GM21786 (cell line): ENCODE measurements around the gene CFAP46.

ENCODE experiments used
- ATAC-seq: cut with Tn5 transposase; IDR thresholded peaks from one replicate; pipeline ENCODE4 v1.9.1; 2021; ENCODE audit not compliant: unreplicated experiment

CFAP46 gene

DNA sequence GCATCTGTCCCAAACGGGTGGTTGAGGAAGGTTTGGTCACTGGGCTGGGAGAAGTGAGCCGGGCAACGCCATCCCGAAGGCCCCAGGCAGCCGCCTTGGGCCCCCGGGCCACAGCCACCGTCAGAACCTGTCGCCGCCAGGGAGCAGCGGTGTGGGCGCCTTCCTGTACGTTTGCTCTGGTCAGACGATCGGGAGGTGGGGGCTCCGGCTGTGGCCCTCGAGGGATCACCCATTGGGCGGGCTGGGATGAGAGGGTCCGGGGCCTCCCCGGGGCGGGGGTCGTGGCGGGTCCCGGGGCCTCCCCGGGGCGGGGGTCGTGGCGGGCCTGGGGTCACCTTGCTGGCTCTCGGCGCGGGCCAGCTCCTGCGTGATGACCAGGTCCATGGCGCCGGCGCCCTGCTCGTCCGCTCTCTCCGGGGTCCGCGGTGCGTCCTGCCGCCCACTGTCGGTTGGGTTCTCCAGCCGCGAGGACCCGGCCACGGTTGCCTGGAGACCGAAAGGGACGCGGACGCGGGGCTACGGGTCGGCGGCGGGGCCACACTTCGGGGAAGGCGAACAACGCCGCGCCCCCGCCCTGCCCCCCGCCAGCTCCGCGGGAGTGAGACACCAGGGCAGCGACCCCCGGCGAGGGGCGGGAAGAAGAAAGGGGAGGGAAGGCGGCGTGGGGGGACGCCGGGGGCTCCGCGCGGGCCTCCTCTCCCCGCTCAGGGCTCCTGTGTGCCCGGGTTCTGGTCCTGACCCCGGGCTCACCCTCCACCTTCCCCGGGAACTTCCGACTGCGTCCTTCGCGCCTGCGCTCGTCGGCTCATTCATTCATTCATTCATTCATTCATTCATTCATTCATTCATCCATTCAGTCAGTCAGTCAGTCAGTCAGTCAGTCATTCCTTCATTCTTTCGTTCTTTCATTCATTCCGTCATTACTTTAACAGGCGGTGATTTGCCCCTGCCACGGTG, at the start of gene CFAP46:
CFAP46 (minus strand) TSS at position 470 of the 957 bp plus-strand sequence; CDS start at position 384, 86 bp downstream.
- no peak for ATAC-seq

DNA sequence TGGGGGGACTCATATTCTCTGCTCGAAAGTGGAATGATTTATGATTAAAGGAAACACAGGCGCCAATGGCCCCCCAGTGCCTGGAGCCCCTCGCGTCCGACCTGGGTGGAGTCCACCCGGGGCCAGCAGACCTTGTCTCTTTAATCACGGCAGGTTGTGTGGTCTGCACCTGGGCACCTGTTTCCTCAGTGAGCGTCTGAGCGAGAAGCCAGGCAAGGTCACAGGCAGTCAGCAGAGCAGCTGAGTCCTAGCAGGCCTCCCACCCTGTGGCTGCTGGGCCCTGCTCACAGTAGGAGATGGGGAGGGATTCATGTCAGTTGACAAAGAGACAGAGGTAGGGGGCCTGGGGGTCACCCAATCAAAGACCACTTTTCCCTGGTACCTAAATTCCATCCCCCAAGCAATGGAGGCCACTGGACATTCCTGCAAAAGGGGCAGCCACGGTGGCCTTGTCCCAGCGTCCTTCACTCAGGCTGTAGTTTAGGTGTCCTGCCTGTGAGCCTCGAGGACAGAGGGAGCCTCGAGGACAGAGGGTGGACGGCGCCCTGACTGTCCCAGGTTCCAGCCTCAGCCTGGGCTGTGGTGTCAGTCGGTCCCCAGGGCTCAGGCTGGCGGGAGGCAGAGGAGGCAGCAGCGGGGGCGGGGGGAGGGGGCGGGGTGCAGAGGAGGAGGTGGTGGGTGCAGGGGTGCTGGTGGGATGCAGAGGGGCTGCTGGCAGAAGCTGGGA, 49.5 kb upstream of the CFAP46 start:
- no peak for ATAC-seq

DNA sequence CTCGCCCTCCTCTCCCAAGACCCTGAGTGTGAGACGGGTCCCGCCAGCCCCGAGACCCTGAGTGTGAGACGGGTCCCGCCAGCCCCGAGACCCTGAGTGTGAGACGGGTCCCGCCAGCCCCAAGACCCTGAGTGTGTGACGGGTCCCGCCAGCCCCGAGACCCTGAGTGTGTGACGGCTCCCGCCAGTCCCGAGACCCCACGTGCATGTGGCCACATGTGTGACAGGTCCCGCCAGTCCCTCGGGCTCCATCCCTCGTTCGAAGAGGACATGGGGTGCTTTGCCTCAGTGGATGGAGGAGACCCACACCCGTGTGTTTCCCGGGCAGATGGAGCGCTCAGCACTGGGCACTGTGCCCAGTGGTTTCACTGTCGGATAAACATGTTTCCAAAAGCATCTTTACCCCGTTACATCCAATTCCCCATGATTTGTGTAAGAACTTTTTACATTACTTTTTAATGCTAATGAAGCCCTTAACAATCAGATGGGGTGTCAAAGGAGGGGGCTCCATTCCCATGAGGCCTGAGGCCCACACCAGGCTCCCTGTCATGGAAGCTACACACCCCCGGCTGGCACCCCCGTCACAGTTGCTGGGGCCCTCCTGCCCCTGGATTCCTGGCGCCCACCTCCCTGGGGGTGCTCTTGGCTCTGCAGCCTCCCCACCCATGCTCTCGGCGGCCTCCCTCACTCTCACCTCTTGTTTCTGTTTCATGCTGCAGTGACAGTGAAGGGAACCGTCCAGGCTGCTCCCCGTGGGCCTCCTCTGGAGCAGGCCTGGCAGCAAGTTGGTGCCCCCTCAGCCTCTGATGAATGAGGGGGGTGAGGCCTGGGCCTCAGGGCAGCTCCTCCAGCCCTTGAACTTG, 48.5 kb upstream of the CFAP46 start:
- ATAC-seq: no peak

DNA sequence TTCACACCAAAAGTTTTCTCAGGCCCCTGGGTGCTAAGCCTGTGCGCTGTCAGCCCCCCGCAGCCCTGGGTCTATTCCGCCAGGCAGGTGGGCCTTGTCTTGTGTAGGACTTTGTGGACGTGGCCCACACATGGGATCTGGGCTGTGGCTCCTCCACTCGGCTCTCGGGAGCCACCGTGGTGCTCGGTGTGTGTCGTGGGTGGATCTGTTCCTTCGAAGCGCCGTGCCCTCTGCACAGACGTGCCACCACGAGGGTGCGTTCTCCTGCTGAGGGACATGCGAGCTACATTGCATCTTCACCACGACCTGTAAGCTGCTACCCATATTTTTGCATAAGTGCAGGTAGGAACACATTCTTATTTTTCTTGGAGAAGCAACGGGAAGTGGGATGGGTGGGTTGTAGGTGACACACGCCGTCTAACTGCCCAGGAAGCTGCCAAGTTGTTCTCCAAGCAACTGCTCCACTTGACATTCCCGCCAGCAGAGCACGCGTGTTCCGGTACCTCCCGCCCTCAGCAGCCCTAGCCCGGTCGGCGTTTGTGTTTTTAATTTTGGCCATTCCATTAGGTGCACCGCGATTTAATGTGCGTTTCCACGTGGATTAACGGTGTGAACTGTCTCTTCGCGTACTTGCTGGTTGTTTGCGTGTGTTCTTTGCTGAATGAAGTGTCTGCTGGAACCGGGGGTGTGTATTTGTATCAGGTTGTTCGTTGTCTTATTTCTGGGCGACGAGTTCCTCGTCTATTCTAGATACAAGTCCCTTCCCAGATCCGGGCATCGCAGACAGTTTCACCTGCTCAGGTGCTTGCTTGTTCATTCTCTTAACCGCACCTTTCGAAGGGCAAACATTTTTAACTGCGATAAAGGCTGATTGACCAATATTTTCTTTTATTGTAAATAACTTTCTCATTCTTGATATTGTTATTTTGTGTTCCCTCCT, 47.4 kb upstream of the CFAP46 start:
- no peak for ATAC-seq

DNA sequence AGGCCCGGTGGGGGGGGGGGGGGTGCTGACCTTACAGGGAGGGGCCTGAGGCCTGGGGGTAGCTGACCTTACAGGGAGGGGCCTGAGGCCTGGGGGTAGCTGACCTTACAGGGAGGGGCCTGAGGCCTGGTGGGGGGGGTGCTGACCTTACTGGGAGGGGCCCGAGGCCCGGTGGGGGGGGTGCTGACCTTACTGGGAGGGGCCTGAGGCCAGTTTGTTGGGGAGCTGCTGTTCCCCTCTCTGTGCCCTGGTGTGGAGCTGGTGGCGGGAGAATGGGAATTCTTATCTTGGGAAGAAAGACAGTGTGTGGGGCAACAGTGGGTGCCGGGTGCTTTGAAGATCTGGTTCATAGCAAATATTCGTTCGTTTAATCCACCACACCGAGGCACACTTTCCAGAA, 46.6 kb upstream of the CFAP46 start:
- no peak for ATAC-seq

GRCh38 chr10:132987671-132988571, 45.6 kb upstream of the CFAP46 start:
- ATAC-seq: no peak

GRCh38 chr10:132986978-132987377, 44.6 kb upstream of the CFAP46 start:
- no peak for ATAC-seq

- no peak for ATAC-seq
Measured at GRCh38 chr10:132986576-132986975, 44.2 kb upstream of the CFAP46 start.

GRCh38 chr10:132986076-132986475, 43.7 kb upstream of the CFAP46 start:
- no peak for ATAC-seq

- no peak for ATAC-seq
Measured at GRCh38 chr10:132985546-132985900, 43.2 kb upstream of the CFAP46 start.

DNA sequence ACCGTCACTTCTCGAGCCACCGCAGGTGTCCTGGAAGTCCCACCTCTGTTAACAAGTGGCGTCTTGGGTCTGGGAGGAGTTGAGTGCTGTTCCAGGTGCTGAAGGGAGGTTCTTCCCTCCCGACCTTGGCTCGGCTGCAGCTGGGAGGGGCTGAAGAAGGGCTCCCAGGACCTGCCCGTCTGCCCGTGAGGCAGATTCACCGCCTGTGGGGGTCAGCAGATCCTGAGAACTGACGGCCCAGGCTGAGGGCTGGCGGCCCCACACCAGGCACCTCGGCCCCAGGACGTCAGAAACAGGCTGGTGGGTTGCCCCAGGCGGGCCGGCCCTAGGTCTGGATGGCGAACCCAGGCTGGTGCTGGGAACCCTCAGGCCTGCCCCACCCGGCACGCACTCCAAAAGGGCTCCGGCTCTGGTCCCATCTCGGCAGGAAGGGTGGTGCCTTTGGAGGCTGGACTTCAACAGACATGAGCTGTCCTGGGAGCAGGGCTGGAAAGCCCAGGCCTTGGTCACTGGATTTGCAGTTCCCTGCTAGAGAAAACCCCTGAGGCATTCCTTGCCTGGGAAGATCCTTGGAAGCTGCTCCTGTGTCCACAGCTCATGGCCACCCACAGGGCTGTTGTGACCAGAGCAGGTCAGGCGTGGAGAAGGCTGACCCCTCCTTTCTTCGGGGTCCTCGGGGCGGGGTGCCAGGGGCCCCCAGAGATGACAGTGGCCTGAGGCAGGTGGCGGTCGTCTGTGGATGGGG, 42.6 kb upstream of the CFAP46 start:
- no peak for ATAC-seq

DNA sequence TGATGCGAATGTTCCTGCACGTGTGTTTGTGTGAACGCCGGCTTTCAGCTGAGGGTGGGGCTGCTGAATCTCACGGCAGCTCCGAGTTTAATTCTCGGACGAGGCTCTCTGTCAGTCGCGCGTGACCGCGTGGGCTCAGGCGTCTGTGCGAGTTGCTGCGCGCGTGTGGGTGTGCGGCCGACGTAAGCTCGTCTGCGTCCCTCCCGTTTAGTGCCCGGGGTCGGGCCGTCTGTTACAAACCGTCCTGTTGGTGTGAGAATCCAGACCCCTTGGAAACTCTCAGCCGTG, 41.6 kb upstream of the CFAP46 start:
- no peak for ATAC-seq

DNA sequence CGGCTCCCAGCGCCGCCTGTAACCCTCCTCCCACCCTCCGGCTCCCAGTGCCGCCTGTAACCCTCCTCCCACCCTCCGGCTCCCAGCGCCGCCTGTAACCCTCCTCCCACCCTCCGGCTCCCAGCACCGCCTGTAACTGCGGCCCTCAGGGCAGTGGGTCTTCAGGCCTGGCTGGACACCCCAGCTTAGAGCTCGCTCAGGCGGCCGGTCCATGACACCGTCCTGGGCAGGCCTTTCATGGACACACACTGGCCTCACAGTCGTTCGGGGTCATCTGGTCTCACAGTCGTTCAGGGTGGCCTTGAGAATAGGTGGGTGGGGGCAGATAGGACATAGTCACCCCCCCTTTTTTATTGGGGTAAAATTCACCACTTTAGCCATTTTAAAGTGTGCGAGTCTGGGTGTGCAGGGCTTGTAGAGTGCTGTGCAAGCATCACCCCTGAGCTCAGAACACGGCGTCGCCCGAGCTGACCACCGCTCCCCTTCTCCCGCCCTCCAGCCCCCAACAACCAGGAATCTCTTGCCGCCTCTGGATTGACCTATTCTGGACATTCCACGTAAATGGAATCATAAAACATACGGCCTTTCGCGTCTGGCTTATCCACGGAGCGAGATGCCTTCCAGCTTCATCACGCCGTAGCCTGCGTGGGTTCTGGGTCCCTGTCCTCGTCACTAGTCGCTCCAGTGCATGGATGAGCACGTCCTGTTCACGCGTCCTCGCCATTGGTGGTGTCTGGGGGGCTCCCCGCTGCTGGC, 41.1 kb upstream of the CFAP46 start:
- ATAC-seq: no peak

- no peak for ATAC-seq
Measured at GRCh38 chr10:132982301-132982989, 40.1 kb upstream of the CFAP46 start.

DNA sequence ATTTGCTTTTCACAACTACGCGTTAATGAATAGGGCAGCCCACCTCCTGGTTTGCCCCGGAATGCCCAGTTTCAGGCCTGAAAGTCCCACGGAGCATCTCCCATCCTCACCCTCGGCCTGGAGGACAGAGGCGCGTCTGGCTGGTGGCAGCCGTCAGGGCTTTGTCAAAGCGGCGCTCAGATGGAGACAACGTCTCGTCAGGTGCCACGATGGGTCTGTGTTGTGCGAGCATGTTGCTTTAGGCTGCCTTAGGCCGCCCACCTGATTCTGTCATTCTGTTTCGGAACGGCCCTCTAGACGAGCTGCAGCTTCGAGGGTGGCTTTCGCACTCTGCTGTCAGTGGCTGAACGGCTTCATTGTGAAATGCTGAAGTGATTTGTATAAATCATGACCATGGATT, 39.4 kb upstream of the CFAP46 start:
- no peak for ATAC-seq

DNA sequence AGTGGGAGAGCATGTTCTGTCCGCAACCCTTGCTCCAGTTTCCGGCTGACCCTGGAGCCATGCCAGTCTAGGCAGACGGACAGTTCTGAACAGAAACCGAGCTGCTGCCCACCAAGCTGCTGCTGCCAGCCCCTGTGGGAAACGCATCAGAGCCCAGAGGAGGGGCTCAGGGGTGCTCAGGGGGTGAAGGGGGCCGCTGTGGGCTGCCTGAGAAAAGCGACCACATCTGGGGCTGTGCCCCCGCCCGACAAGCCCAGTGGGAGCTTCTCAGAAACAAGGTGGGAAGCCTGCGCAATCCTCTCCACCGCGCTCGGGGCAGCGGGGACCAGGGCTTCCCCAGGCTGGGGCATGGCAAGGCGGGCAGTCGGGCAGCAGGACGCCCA, 38.8 kb upstream of the CFAP46 start:
- ATAC-seq: no peak

DNA sequence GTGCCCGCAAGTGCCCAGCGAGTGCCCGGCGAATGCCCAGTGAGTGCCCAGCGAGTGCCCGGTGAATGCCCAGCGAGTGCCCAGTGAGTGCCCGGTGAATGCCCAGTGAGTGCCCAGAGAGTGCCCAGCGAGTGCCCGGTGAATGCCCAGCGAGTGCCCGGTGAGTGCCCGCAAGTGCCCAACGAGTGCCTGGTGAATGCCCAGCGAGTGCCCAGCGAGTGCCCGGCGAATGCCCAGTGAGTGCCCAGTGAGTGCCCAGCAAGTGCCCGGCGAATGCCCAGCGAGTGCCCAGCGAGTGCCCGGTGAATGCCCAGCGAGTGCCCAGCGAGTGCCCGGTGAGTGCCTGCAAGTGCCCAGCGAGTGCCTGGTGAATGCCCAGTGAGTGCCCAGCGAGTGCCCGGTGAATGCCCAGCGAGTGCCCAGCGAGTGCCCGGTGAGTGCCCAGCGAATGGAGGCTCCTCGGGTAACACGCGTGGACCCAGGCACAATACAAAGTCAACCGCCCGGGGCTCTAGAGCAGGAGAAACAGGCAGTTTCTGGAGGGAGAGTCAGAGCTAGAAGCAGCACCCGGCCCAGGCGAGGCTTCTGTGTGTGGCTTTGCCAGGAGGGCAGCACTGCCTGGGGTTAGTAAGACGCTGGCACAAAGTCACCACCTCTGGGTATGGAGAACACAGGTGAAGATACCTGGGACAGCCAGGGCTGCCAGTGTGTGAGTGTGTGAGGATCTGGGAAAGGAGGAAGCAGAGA, 38.2 kb upstream of the CFAP46 start:
- ATAC-seq: no peak
